Superior temporal gyrus (tissue), 1 donor: ENCODE results near the gene SCG3.
A peak's percentile ranks its signal among the peaks of the same experiment; 100 is the strongest.
"Not testable (repeated sequence)": the region's sequence is repeated elsewhere in the genome, so short reads cannot be mapped to it uniquely, and the experiment has no call there.

Source experiments
- DNase-seq: peaks from one replicate; pipeline ENCODE4 v3.0.0-alpha.2; 2016; ENCODE audit errors: extremely low spot score

The SCG3 gene

GRCh38 chr15:51681303-51681963 lies at the start of gene SCG3:
TSS of gene SCG3 (plus strand) at chr15:51681503. CDS start at chr15:51681756, 253 bp downstream.
- peak; percentile 86 for DNase-seq

- DNase-seq = no peak
Observed at GRCh38 chr15:51634591-51635198, 46.6 kb upstream of the SCG3 start.

GRCh38 chr15:51641490-51642130 lies 39.7 kb upstream of the SCG3 start:
- DNase-seq = no peak

GRCh38 chr15:51642696-51643095 lies 38.6 kb upstream of the SCG3 start:
- no peak for DNase-seq

DNA sequence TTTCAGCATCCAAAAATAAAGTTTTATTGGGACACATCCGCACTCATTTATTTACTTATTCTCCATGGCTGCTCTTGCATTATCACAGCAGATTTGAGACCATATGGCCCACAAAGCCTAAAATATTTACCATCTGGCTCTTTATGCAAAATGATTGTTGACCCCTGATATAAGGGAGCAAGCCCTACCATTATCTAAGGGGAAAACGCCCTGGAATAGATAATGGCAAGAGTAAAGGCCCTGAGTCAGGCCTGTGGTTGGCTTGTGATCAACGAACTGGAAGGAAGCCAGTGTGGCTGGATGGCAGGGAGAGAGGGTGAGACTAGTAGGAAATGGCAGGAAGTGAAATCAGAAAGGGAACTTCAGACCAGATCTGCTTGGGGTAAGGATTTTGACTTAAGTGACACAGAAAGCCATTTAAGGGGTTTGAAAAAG lies 34.2 kb upstream of the SCG3 start:
- no peak for DNase-seq

DNA sequence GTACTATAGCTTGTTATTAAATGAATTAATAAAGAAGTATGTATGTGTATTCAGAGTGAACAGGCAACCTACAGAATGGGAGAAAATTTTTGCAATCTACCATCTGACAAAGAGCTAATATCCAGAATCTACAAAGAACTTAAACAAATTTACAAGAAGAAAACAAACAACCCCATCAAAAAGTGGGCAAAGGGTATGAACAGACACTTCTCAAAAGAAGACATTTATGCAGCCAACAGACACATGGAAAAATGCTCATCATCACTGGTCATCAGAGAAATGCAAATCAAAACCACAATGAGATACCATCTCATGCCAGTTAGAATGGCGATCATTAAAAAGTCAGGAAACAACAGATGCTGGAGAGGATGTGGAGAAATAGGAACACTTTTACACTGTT lies 33.2 kb upstream of the SCG3 start:
- not testable (repeated sequence) for DNase-seq

DNA sequence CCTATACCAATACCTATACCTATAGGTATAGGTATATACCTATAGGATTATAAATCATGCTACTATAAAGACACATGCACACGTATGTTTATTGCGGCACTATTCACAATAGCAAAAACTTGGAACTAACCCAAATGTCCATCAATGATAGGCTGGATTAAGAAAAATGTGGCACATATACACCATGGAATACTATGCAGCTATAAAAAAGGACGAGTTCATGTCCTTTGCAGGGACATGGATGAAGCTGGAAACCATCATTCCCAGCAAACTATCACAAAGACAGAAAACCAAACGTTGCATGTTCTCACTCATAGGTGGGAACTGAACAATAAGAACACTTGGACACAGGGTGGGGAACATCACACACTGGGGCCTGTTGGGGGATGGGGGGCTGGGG lies 32.7 kb upstream of the SCG3 start:
- not testable (repeated sequence) for DNase-seq

DNA sequence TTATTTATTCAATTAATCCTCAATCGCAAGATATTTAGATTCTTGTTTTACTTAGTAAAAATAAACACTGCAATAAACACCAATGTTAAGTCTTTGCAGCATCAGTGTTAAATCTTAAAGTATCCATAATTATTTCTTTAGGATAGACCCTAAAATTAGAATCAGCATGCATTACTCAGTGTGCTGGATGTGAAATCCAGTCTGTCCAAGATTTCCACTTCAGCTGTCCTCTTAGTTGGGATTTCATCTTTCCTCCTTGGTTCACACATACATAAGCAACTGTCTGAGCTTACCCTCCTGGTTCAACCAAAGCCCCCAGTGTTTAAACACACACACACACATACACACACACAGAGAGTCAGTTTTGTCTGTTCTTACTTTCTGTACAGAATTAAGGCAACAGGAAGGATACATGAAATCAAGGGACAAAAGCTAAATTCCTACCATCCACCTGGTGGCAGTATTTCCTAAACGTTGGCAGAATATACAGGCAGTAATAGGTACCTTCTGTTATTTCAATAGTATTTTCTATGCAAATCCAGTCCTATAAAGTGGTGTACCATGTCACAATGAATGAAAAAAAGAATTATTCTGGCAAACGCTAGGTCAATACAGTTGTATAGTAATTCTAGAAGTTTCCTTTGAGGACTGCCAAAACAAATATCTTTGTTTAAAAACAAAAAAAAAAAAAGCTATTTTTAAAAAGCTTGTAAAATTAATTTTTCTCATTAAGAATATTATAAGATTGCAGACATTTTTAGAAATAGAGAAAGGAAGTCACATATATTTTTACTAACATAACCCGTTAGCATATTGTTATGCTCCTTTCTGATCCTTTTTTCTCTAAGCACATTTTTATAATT lies 31.4 kb upstream of the SCG3 start:
- DNase-seq = peak; percentile 94

- DNase-seq = no peak
Observed at GRCh38 chr15:51652084-51652668, 29.1 kb upstream of the SCG3 start.

- DNase-seq = not testable (repeated sequence)
Observed at GRCh38 chr15:51655401-51656057, 25.8 kb upstream of the SCG3 start.

- no peak for DNase-seq
Observed at GRCh38 chr15:51658664-51659063, 22.6 kb upstream of the SCG3 start.

GRCh38 chr15:51661072-51661471 lies 20.2 kb upstream of the SCG3 start:
- no peak for DNase-seq

GRCh38 chr15:51667478-51667877 lies 13.8 kb upstream of the SCG3 start:
- no peak for DNase-seq

GRCh38 chr15:51668446-51668845 lies 12.9 kb upstream of the SCG3 start:
- no peak for DNase-seq

DNA sequence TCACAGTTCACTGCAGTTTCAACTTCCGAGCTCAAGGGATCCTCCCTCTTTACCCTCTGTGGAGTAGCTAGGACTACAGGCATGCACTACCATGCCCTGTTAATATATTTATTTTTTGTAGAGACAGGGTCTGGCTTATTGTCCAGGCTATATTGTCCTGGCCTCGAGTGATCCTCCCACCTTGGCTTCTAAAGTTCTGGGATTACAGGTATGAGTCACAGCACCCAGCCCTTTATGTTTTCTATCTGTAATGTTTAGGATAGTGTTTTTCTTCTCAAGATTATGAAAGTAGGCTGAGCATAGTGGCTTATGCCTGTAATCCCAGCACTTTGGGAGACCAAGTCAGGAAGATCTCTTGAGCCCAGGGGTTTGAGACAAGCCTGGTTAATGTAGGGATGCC lies 11.9 kb upstream of the SCG3 start:
- DNase-seq = no peak

DNA sequence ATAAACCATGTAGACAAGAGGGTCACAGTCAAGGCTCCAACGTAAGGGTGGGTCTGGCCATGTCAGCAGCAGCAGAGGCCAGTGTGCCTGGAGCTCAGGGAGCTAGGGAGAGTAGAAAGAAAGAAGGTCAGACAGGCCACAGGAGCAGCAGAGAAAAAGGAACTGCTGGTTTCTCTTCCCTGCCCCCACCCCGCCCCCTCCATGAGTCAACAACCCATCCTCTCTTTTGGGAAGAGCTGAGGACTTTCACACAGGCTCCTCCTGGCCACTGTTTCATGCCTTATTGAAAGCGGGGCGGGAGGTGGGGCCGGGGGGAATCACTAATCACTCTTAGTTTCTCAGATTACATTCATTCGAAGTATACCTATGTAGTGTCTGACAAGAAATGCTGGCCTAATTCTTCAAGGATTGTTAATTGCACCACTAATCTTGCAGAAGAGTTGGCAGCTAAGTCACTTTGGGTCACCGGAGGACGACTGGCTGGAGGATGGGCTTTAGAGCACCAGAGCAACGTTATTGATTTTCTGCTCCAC lies 9.1 kb upstream of the SCG3 start:
- no peak for DNase-seq

GRCh38 chr15:51672913-51673857 lies 8.1 kb upstream of the SCG3 start:
- no peak for DNase-seq

DNA sequence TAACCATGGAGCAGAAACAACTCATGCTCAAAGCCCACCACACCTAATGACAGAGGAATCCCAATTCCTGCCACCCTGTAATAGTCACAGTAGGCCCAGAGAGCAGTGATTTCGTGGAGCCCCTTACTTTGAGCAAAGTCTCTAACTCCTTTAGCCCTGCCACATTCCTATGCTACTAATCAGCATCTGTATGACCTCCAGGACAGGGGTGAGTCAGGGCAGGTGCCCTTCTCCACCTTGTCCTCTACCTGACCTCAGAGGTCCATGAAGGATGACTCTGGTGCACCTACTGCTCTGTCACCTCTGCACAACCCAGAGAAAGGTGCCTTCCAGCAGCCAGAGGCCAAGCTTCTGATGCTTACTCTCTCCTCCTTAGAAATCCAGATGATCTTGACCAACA lies 6.1 kb upstream of the SCG3 start:
- DNase-seq = no peak

GRCh38 chr15:51677021-51677420 lies 4.3 kb upstream of the SCG3 start:
- no peak for DNase-seq

DNA sequence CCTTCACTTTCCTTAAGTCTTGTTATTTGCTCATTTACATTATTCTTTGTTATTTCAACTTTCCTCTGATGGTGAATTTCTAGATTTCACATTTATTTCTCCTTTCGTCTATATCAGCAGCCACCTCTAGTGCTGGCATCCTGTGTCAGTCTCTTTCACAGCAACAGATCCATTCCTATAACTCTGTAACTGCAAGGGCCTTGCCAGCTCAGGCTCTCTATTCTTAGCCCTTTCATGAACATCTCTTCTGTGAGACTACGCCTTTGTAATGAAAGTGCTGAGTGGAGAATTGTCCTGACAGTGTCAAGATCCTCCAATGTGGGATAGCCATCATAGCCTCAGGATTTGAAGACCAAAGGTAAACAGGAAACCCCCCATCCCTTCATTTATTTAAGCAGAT lies 3.9 kb upstream of the SCG3 start:
- DNase-seq = peak; percentile 55
